ENCODE measurements around the gene DGKI.

Gene DGKI

DNA sequence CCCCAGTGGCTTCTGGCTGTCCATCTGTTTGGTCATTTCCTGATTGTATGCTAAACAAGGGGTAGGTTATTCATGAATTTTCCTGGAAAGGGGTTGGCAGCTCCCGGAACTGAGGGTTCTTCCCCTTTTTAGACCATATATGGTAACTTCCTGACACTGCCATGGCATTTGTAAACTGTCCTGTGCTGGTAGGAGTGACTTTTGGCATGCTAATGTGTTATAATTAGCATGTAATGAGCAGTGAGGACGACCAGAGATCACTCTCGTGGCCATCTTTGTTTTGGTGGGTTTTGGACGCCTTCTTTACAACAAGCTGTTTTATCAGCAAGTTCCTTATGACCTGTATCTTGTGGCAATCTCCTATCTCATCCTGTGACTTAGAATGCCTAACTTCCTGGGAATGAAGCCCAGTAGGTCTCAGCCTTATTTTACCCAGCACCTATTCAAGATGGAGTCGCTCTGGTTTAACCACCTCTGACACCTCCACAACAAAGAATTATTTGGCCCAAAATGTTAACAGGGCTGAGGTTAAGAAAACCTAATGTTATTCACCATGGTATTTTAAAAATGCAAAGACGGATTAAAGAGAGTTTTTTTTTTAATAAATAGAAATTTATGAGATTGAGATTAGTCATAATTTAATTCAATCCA, 500.9 kb downstream of the DGKI start:
- no peaks in the 10 kb centered on the region for H3K9me3 Mint-ChIP-seq
- no peaks in the 10 kb centered on the region for H3K4me1 Mint-ChIP-seq
- no peak for DNase-seq (ENCODE audit: low spot score in 2 of 2)
- H3K27ac Mint-ChIP-seq (ENCODE audit: low read depth) = no peak overlapping the region
- H3K4me3 Mint-ChIP-seq = no peak overlapping the region
- H3K27me3 Mint-ChIP-seq = peaks cover 8% of the 10 kb centered on the region
- peaks cover 1% of the 10 kb centered on the region for H3K36me3 Mint-ChIP-seq (ENCODE audit: insufficient read depth)
- no peak for ATAC-seq (replicated peaks; ENCODE audit: extremely low read depth, poor library complexity, severe bottlenecking)

DNA sequence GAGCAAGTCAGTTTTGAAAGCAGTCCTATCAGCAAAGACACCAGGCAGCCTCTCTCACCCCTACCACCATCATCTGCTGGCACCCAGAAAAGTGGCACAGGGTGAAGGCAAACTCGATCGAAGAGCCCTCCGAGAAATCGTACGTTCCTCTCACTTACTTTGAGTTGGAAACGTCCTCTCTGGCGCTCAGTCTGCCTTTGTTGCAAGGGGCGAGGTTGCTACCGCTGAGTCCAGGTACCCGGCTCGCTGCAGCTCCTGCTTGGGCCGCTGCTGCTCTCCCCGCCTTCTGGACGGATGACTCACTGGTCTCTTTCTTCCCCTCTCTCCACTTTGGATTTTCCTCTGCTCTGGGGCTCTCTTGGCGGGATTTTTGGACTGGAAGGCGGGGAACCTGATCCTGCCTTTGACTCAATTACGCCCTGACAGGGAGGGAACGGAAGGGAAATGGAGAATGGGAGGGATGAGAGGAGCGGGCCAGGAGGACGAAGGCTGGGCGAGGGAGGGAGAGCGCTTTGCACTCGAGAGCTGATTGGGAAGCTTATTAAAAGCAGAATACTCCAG, 503.4 kb downstream of the DGKI start, which contains the start of gene PTN:
Gene PTN, minus strand, starts transcription at position 453 of the 561 bp plus-strand sequence. CDS start 88,760 bp downstream, outside the sequence.
- DNase-seq (ENCODE audit: low spot score in 2 of 2) (no peak), ATAC-seq (replicated peaks; ENCODE audit: extremely low read depth, poor library complexity, severe bottlenecking) (no peak)
- Mint-ChIP-seq H3K4me3 (no peak within 1 kb of the TSS), H3K4me1 (no peaks in the 10 kb centered on the region), H3K36me3 (ENCODE audit: insufficient read depth) (peaks cover 1% of the 10 kb centered on the region), H3K27ac (ENCODE audit: low read depth) (no peak within 1 kb of the TSS), H3K27me3 (peaks cover 8% of the 10 kb centered on the region), H3K9me3 (no peaks in the 10 kb centered on the region)

DNA sequence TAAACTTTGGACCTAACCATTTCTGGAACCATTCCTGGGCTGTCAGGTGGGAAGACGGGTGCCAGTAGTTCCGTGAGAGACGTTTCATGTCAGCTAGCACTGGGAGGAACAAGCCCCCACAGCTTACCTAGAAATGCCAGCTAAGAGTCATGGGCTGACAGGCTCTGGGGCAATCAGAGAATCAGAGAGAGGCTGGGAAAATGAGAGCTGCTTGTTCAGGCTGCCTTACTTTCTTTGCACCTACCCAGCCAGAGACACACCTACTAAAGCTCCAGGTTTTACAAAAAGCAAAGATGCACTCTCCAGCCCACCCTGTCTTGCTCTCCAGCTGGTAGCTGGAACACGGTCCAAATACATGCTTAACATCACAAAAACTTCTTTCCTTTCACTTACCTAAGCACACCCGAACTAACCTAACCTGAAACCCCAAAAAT, 503.9 kb downstream of the DGKI start:
- peaks cover 1% of the 10 kb centered on the region for H3K36me3 Mint-ChIP-seq (ENCODE audit: insufficient read depth)
- H3K9me3 Mint-ChIP-seq = no peaks in the 10 kb centered on the region
- no peak for ATAC-seq (replicated peaks; ENCODE audit: extremely low read depth, poor library complexity, severe bottlenecking)
- no peaks in the 10 kb centered on the region for H3K4me1 Mint-ChIP-seq
- no peak for DNase-seq (ENCODE audit: low spot score in 2 of 2)
- H3K4me3 Mint-ChIP-seq = no peak overlapping the region
- no peak overlapping the region for H3K27ac Mint-ChIP-seq (ENCODE audit: low read depth)
- H3K27me3 Mint-ChIP-seq = peaks cover 8% of the 10 kb centered on the region

DNA sequence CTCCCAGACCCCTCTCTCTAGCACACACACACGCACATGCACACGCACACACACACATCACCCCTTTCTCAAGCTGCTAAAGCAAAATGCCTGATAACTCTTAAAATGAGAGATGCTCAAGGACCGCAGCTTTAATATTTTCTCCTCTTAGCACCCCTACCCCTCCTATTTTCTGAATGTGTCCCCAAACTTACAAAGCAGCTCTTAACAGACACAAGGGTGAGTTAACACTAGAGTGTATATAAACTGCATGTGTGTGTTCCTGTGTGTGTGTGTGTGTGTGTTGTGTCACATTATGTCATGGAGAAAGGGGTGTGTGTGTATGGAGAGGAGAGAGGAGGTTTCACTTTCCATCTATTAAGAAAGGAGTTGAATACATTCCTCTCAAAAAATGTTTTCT, 504.5 kb downstream of the DGKI start:
- DNase-seq (ENCODE audit: low spot score in 2 of 2) = no peak
- ATAC-seq (replicated peaks; ENCODE audit: extremely low read depth, poor library complexity, severe bottlenecking) = no peak
- H3K9me3 Mint-ChIP-seq = no peaks in the 10 kb centered on the region
- peaks cover 1% of the 10 kb centered on the region for H3K36me3 Mint-ChIP-seq (ENCODE audit: insufficient read depth)
- H3K27ac Mint-ChIP-seq (ENCODE audit: low read depth) = no peak overlapping the region
- no peak overlapping the region for H3K4me3 Mint-ChIP-seq
- peaks cover 8% of the 10 kb centered on the region for H3K27me3 Mint-ChIP-seq
- no peaks in the 10 kb centered on the region for H3K4me1 Mint-ChIP-seq

- Mint-ChIP-seq H3K9me3 (no peaks in the 10 kb centered on the region), H3K36me3 (ENCODE audit: insufficient read depth) (no peaks in the 10 kb centered on the region), H3K4me1 (no peaks in the 10 kb centered on the region), H3K27ac (ENCODE audit: low read depth) (no peak overlapping the region), H3K27me3 (no peaks in the 10 kb centered on the region), H3K4me3 (no peak overlapping the region)
- DNase-seq (ENCODE audit: low spot score in 2 of 2) = no peak
- no peak for ATAC-seq (replicated peaks; ENCODE audit: extremely low read depth, poor library complexity, severe bottlenecking)
These were observed 508.9 kb downstream of the DGKI start for GRCh38 chr7:137337902-137338301.

GRCh38 chr7:137335814-137336213, 511.0 kb downstream of the DGKI start:
- no peaks in the 10 kb centered on the region for H3K4me1 Mint-ChIP-seq

DNA sequence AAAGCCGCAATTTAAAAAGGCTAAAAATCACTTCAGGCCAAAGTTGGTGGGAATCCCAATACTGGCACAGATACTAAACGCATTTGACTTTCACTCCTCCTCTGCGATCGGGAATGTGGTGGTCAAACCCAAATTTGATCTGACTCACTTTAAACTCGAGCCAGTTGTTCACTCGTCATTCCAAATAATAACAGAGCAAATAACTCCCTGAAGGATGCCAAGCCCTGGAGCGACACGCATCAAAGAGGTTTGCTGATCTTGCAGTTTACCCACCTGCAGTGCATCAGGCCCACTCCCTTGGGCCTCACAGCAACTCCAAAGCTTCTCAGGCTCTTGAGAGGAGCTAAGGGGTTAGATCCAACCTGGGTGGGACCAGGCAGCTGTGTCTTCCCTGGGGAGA, 515.4 kb downstream of the DGKI start:
- peaks cover 11% of the 10 kb centered on the region for H3K9me3 Mint-ChIP-seq

More at GRCh38 chr7:137335814-137336213, 511.0 kb downstream of the DGKI start:
- no peaks in the 10 kb centered on the region for H3K9me3 Mint-ChIP-seq
- H3K27ac Mint-ChIP-seq (ENCODE audit: low read depth) = no peak overlapping the region
- H3K4me3 Mint-ChIP-seq = no peak overlapping the region
- no peak for DNase-seq (ENCODE audit: low spot score in 2 of 2)
- no peaks in the 10 kb centered on the region for H3K27me3 Mint-ChIP-seq
- no peak for ATAC-seq (replicated peaks; ENCODE audit: extremely low read depth, poor library complexity, severe bottlenecking)
- H3K36me3 Mint-ChIP-seq (ENCODE audit: insufficient read depth) = no peaks in the 10 kb centered on the region

More for the DNA sequence above, 515.4 kb downstream of the DGKI start:
- DNase-seq (ENCODE audit: low spot score in 2 of 2) (no peak), ATAC-seq (replicated peaks; ENCODE audit: extremely low read depth, poor library complexity, severe bottlenecking) (no peak)
- Mint-ChIP-seq H3K36me3 (ENCODE audit: insufficient read depth) (no peaks in the 10 kb centered on the region), H3K4me3 (no peak overlapping the region), H3K27ac (ENCODE audit: low read depth) (no peak overlapping the region), H3K27me3 (no peaks in the 10 kb centered on the region), H3K4me1 (no peaks in the 10 kb centered on the region)
